Rectal smooth muscle tissue (tissue), 1 donor: Measurements from ENCODE around the gene LCE4A.

Experiments
- H3K27ac ChIP-seq: one replicate; pipeline ENCODE4 v1.7.0; 2013; ENCODE audit warnings: low read depth, low read length, inconsistent platforms
- H3K27me3 ChIP-seq: one replicate; pipeline ENCODE4 v1.7.0; 2013; ENCODE audit warnings: low read length; ENCODE audit not compliant: control insufficient read depth, insufficient read depth
- H3K36me3 ChIP-seq: one replicate; pipeline ENCODE4 v1.7.0; 2013; ENCODE audit warnings: low read length; ENCODE audit not compliant: control insufficient read depth, insufficient read depth
- H3K4me1 ChIP-seq: one replicate; pipeline ENCODE4 v1.7.0; 2013; ENCODE audit warnings: low read length; ENCODE audit not compliant: control insufficient read depth, insufficient read depth
- H3K4me3 ChIP-seq: one replicate; pipeline ENCODE4 v1.7.0; 2013; ENCODE audit warnings: low read length
- H3K9ac ChIP-seq: one replicate; pipeline ENCODE4 v1.7.0; 2013; ENCODE audit warnings: low read length

The LCE4A gene

GRCh38 chr1:152718238-152718637 lies 10.3 kb downstream of the LCE4A start:
- H3K9ac ChIP-seq = no peak overlapping the region
- H3K4me3 ChIP-seq = no peak overlapping the region
- H3K4me1 ChIP-seq = no peaks in the 10 kb centered on the region
- no peaks in the 10 kb centered on the region for H3K27me3 ChIP-seq
- H3K36me3 ChIP-seq = no peaks in the 10 kb centered on the region
- no peak overlapping the region for H3K27ac ChIP-seq

- Histone ChIP-seq H3K4me3 (no peak overlapping the region), H3K27me3 (no peaks in the 10 kb centered on the region), H3K4me1 (no peaks in the 10 kb centered on the region), H3K27ac (no peak overlapping the region), H3K9ac (no peak overlapping the region), H3K36me3 (no peaks in the 10 kb centered on the region)
Measured at GRCh38 chr1:152725261-152725660, 17.3 kb downstream of the LCE4A start.

GRCh38 chr1:152728986-152729385 lies 21.0 kb downstream of the LCE4A start:
- Histone ChIP-seq H3K4me1 (no peaks in the 10 kb centered on the region), H3K4me3 (no peak overlapping the region), H3K27ac (no peak overlapping the region), H3K27me3 (no peaks in the 10 kb centered on the region), H3K36me3 (no peaks in the 10 kb centered on the region), H3K9ac (no peak overlapping the region)

- Histone ChIP-seq H3K27ac (no peak overlapping the region), H3K9ac (no peak overlapping the region), H3K36me3 (no peaks in the 10 kb centered on the region), H3K4me3 (no peak overlapping the region), H3K27me3 (no peaks in the 10 kb centered on the region), H3K4me1 (no peaks in the 10 kb centered on the region)
Measured at GRCh38 chr1:152735648-152736047, 27.7 kb downstream of the LCE4A start.

GRCh38 chr1:152737997-152738396 lies 30.0 kb downstream of the LCE4A start:
- Histone ChIP-seq H3K4me3 (no peak overlapping the region), H3K36me3 (no peaks in the 10 kb centered on the region), H3K4me1 (no peaks in the 10 kb centered on the region), H3K27ac (no peak overlapping the region), H3K27me3 (no peaks in the 10 kb centered on the region), H3K9ac (no peak overlapping the region)

- no peak overlapping the region for H3K4me3 ChIP-seq
- no peak overlapping the region for H3K9ac ChIP-seq
- peaks cover 2% of the 10 kb centered on the region for H3K27me3 ChIP-seq
- no peak overlapping the region for H3K27ac ChIP-seq
- no peaks in the 10 kb centered on the region for H3K36me3 ChIP-seq
- H3K4me1 ChIP-seq = no peaks in the 10 kb centered on the region
Measured at GRCh38 chr1:152739841-152740240, 31.9 kb downstream of the LCE4A start.

GRCh38 chr1:152741656-152742055 lies 33.7 kb downstream of the LCE4A start:
- no peak overlapping the region for H3K27ac ChIP-seq

GRCh38 chr1:152743371-152744145 lies 35.6 kb downstream of the LCE4A start:
- Histone ChIP-seq H3K9ac (no peak overlapping the region), H3K27ac (no peak overlapping the region), H3K4me3 (no peak overlapping the region), H3K36me3 (no peaks in the 10 kb centered on the region), H3K27me3 (peaks cover 2% of the 10 kb centered on the region), H3K4me1 (no peaks in the 10 kb centered on the region)

More at GRCh38 chr1:152741656-152742055, 33.7 kb downstream of the LCE4A start:
- H3K4me1 ChIP-seq = no peaks in the 10 kb centered on the region
- H3K27me3 ChIP-seq = peaks cover 2% of the 10 kb centered on the region
- no peak overlapping the region for H3K4me3 ChIP-seq
- no peaks in the 10 kb centered on the region for H3K36me3 ChIP-seq
- H3K9ac ChIP-seq = no peak overlapping the region

- Histone ChIP-seq H3K36me3 (no peaks in the 10 kb centered on the region), H3K27ac (no peak overlapping the region), H3K4me3 (no peak overlapping the region), H3K4me1 (no peaks in the 10 kb centered on the region), H3K27me3 (peaks cover 2% of the 10 kb centered on the region), H3K9ac (no peak overlapping the region)
Measured at GRCh38 chr1:152745289-152745704, 37.3 kb downstream of the LCE4A start.

- Histone ChIP-seq H3K4me3 (no peak overlapping the region), H3K27me3 (peaks cover 2% of the 10 kb centered on the region), H3K9ac (no peak overlapping the region), H3K36me3 (no peaks in the 10 kb centered on the region), H3K27ac (no peak overlapping the region), H3K4me1 (no peaks in the 10 kb centered on the region)
Measured at GRCh38 chr1:152745765-152746444, 37.9 kb downstream of the LCE4A start.

GRCh38 chr1:152747831-152748230 lies 39.9 kb downstream of the LCE4A start:
- no peak overlapping the region for H3K4me3 ChIP-seq
- no peak overlapping the region for H3K9ac ChIP-seq
- no peaks in the 10 kb centered on the region for H3K4me1 ChIP-seq
- no peak overlapping the region for H3K27ac ChIP-seq
- H3K27me3 ChIP-seq = peaks cover 2% of the 10 kb centered on the region
- no peaks in the 10 kb centered on the region for H3K36me3 ChIP-seq

- Histone ChIP-seq H3K9ac (no peak overlapping the region), H3K27me3 (no peaks in the 10 kb centered on the region), H3K27ac (no peak overlapping the region)
Measured at GRCh38 chr1:152752225-152752624, 44.3 kb downstream of the LCE4A start.

GRCh38 chr1:152753586-152753985 lies 45.6 kb downstream of the LCE4A start:
- H3K4me1 ChIP-seq = no peaks in the 10 kb centered on the region
- no peak overlapping the region for H3K9ac ChIP-seq
- H3K27me3 ChIP-seq = no peaks in the 10 kb centered on the region
- H3K36me3 ChIP-seq = no peaks in the 10 kb centered on the region
- H3K4me3 ChIP-seq = no peak overlapping the region
- no peak overlapping the region for H3K27ac ChIP-seq

More at GRCh38 chr1:152752225-152752624, 44.3 kb downstream of the LCE4A start:
- H3K4me3 ChIP-seq = no peak overlapping the region
- no peaks in the 10 kb centered on the region for H3K4me1 ChIP-seq
- no peaks in the 10 kb centered on the region for H3K36me3 ChIP-seq
